Measurements from ENCODE around the gene SMURF1.
"Not testable (repeated sequence)": the region's sequence is repeated elsewhere in the genome, so short reads cannot be mapped to it uniquely, and the experiment has no call there.

GRCh38 chr7:99044858-99045257 is 99.0 kb downstream of the SMURF1 start:
- TF ChIP-seq EP300 (IDR thresholded peaks at IDR 0.05); CTCF (IDR thresholded peaks at IDR 0.05); POLR2AphosphoS5 (IDR thresholded peaks at IDR 0.05); POLR2A (IDR thresholded peaks at IDR 0.05; ENCODE audit: low read depth): not testable (repeated sequence)

All from esophagus muscularis mucosa (tissue), 4 donors.